Measurements from ENCODE around the gene CAV1. TPM values are rescaled to one million over a fixed set of nuclear protein-coding genes. Genes with fewer than 3 reads are reported as not detected.

Gene CAV1
- total RNA-seq, 1 experiment from 2014 or later: 4.9 TPM

- no peak for DNase-seq
- TF ChIP-seq CTCF (IDR thresholded peaks at IDR 0.05; ENCODE audit: insufficient read depth in 1 of 2, low read depth in 1 of 2, low read length in 1 of 2, severe bottlenecking in 1 of 2, unreplicated experiment in 1 of 2): no peak
- intact Hi-C loops (cut with micrococcal nuclease; ENCODE audit: unreplicated experiment): no loop called here
- no peaks in the 10 kb centered on the region for H3K9me3 Mint-ChIP-seq (ENCODE audit: unreplicated experiment)
- H3K4me3 Mint-ChIP-seq (ENCODE audit: unreplicated experiment): no peak overlapping the region
- Histone ChIP-seq H3K27me3 (replicated peaks; ENCODE audit: control insufficient read depth, insufficient read depth, low read length) (no peaks in the 10 kb centered on the region), H3K9me3 (no peaks in the 10 kb centered on the region), H3K4me1 (peaks cover 29% of the 10 kb centered on the region), H3K4me3 (ENCODE audit: low read depth, low read length) (no peak overlapping the region), H3K36me3 (ENCODE audit: control insufficient read depth, insufficient read depth, low read length) (no peaks in the 10 kb centered on the region)
- no TSS peak for BruUV-seq (replicated peaks)
- ChIA-PET POLR2A (no interaction called here), CTCF (no interaction called here)
- no peaks in the 10 kb centered on the region for H3K36me3 Mint-ChIP-seq (ENCODE audit: insufficient read depth, unreplicated experiment)
- H3K27me3 Mint-ChIP-seq (ENCODE audit: insufficient read depth, unreplicated experiment): no peaks in the 10 kb centered on the region
- H3K4me1 Mint-ChIP-seq (ENCODE audit: low read depth, unreplicated experiment): peaks cover 15% of the 10 kb centered on the region
- no peak overlapping the region for H3K27ac Mint-ChIP-seq (ENCODE audit: unreplicated experiment)
These were observed 45.5 kb downstream of the CAV1 start for GRCh38 chr7:116570306-116570705.

GRCh38 chr7:116571037-116571436 is 46.2 kb downstream of the CAV1 start:
- H3K27me3 ChIP-seq (replicated peaks; ENCODE audit: control insufficient read depth, insufficient read depth, low read length): no peaks in the 10 kb centered on the region
- peaks cover 29% of the 10 kb centered on the region for H3K4me1 ChIP-seq
- Mint-ChIP-seq H3K27me3 (ENCODE audit: insufficient read depth, unreplicated experiment) (no peaks in the 10 kb centered on the region), H3K9me3 (ENCODE audit: unreplicated experiment) (no peaks in the 10 kb centered on the region), H3K4me3 (ENCODE audit: unreplicated experiment) (no peak overlapping the region), H3K4me1 (ENCODE audit: low read depth, unreplicated experiment) (peaks cover 15% of the 10 kb centered on the region), H3K27ac (ENCODE audit: unreplicated experiment) (no peak overlapping the region), H3K36me3 (ENCODE audit: insufficient read depth, unreplicated experiment) (no peaks in the 10 kb centered on the region)
- TF ChIP-seq CTCF (IDR thresholded peaks at IDR 0.05; ENCODE audit: insufficient read depth in 1 of 2, low read depth in 1 of 2, low read length in 1 of 2, severe bottlenecking in 1 of 2, unreplicated experiment in 1 of 2): no peak
- BruUV-seq (replicated peaks): no TSS peak
- H3K9me3 ChIP-seq: no peaks in the 10 kb centered on the region
- H3K4me3 ChIP-seq (ENCODE audit: low read depth, low read length): no peak overlapping the region
- no peak for DNase-seq
- H3K36me3 ChIP-seq (ENCODE audit: control insufficient read depth, insufficient read depth, low read length): no peaks in the 10 kb centered on the region
- intact Hi-C loops (cut with micrococcal nuclease; ENCODE audit: unreplicated experiment): no loop called here
- POLR2A ChIA-PET: no interaction called here
- CTCF ChIA-PET: interaction anchor here (0.7 kb wide), 1 partner anchor 45 kb away, joined by 4 read pairs; no protein-coding TSS in a partner anchor

- Histone ChIP-seq H3K9me3 (no peaks in the 10 kb centered on the region), H3K4me3 (ENCODE audit: low read depth, low read length) (no peak overlapping the region), H3K4me1 (peaks cover 29% of the 10 kb centered on the region), H3K27me3 (replicated peaks; ENCODE audit: control insufficient read depth, insufficient read depth, low read length) (no peaks in the 10 kb centered on the region), H3K36me3 (ENCODE audit: control insufficient read depth, insufficient read depth, low read length) (no peaks in the 10 kb centered on the region)
- no peak for DNase-seq
- CTCF ChIA-PET: interaction anchor here (0.7 kb wide), 1 partner anchor 41 kb away, joined by 3 read pairs; no protein-coding TSS in a partner anchor
- POLR2A ChIA-PET: no interaction called here
- Mint-ChIP-seq H3K4me3 (ENCODE audit: unreplicated experiment) (no peak overlapping the region), H3K27me3 (ENCODE audit: insufficient read depth, unreplicated experiment) (no peaks in the 10 kb centered on the region), H3K27ac (ENCODE audit: unreplicated experiment) (no peak overlapping the region), H3K36me3 (ENCODE audit: insufficient read depth, unreplicated experiment) (no peaks in the 10 kb centered on the region), H3K9me3 (ENCODE audit: unreplicated experiment) (no peaks in the 10 kb centered on the region), H3K4me1 (ENCODE audit: low read depth, unreplicated experiment) (peaks cover 16% of the 10 kb centered on the region)
- intact Hi-C loops (cut with micrococcal nuclease; ENCODE audit: unreplicated experiment): no loop called here
- no TSS peak for BruUV-seq (replicated peaks)
- no peak for TF ChIP-seq CTCF (IDR thresholded peaks at IDR 0.05; ENCODE audit: insufficient read depth in 1 of 2, low read depth in 1 of 2, low read length in 1 of 2, severe bottlenecking in 1 of 2, unreplicated experiment in 1 of 2)
These were observed 46.7 kb downstream of the CAV1 start for GRCh38 chr7:116571552-116571951.
